ENCODE measurements around the gene PIP5K1B. TPM values are rescaled to one million over a fixed set of nuclear protein-coding genes. Genes with fewer than 3 reads are reported as not detected.
A peak's percentile ranks its signal among the peaks of the same experiment; 100 is the strongest.

Gene PIP5K1B
- total and polyA plus RNA-seq, 2 experiments from 2014 or later, result 1.3 to 2.8 TPM

- Mint-ChIP-seq H3K36me3 (ENCODE audit: low read depth) (no peaks in the 10 kb centered on the region), H3K9me3 (no peaks in the 10 kb centered on the region), H3K4me1 (peaks cover 32% of the 10 kb centered on the region), H3K27ac (0 out of 2 replicates have a peak overlapping the region, but pooled peaks have one; percentile 35), H3K27me3 (ENCODE audit: insufficient read depth, low read depth, poor library complexity) (peaks cover 1% of the 10 kb centered on the region), H3K4me3 (no peak overlapping the region)
- H3K4me2 ChIP-seq, result no peak overlapping the region
- no peak overlapping the region for H3K4me3 ChIP-seq
- H3K4me1 ChIP-seq (ENCODE audit: insufficient read depth), result no peaks in the 10 kb centered on the region
- H3K27ac ChIP-seq (ENCODE audit: low read depth), result no peak overlapping the region
- DNase-seq (ENCODE audit: low spot score) (no peak), ATAC-seq (no peak; the same call in 2 of the 3 replicates)
- no peaks in the 10 kb centered on the region for H4K20me1 ChIP-seq (replicated peaks; ENCODE audit: insufficient read depth)
- H3F3A ChIP-seq (replicated peaks; ENCODE audit: low read depth), result no peaks in the 10 kb centered on the region
- H3K36me3 ChIP-seq (ENCODE audit: insufficient read depth), result no peaks in the 10 kb centered on the region
- no peak overlapping the region for H2AFZ ChIP-seq
- TF ChIP-seq JUNB (IDR thresholded peaks at IDR 0.05; ENCODE audit: unreplicated experiment) (no peak), REST (IDR thresholded peaks at IDR 0.05; ENCODE audit: unreplicated experiment) (no peak), CREB1 (CRISPR knock-in tag; IDR thresholded peaks at IDR 0.05; ENCODE audit: low read depth) (no peak), STAT1 (IDR thresholded peaks at IDR 0.05; ENCODE audit: unreplicated experiment) (no peak), ZNF114 (CRISPR knock-in tag; IDR thresholded peaks at IDR 0.05) (no peak), ZNF331 (CRISPR knock-in tag; IDR thresholded peaks at IDR 0.05; ENCODE audit: low read depth) (no peak), ETS1 (IDR thresholded peaks at IDR 0.05) (no peak), NANOG (IDR thresholded peaks at IDR 0.05; ENCODE audit: borderline replicate concordance) (no peak), CTCF (conservative IDR thresholded peaks at IDR 0.05; ENCODE audit: low read depth in 2 of 2) (no peak)
- H3K9me2 ChIP-seq (ENCODE audit: insufficient read depth), result 0 out of 2 replicates have a peak, but pooled peaks cover 6% of the 10 kb centered on the region
- no peaks in the 10 kb centered on the region for H3K27me3 ChIP-seq (ENCODE audit: insufficient read depth)
- H3K79me2 ChIP-seq (replicated peaks; ENCODE audit: insufficient read depth), result no peaks in the 10 kb centered on the region
These were observed 34.7 kb downstream of the PIP5K1B start for GRCh38 chr9:68739621-68740174.

- Histone ChIP-seq H3K27me3 (ENCODE audit: insufficient read depth) (no peaks in the 10 kb centered on the region), H2AFZ (no peak overlapping the region), H3K9me2 (ENCODE audit: insufficient read depth) (0 out of 2 replicates have a peak, but pooled peaks cover 6% of the 10 kb centered on the region), H3K27ac (ENCODE audit: low read depth) (no peak overlapping the region), H3K79me2 (replicated peaks; ENCODE audit: insufficient read depth) (no peaks in the 10 kb centered on the region), H3K4me1 (ENCODE audit: insufficient read depth) (no peaks in the 10 kb centered on the region), H3K4me2 (no peak overlapping the region), H3K36me3 (ENCODE audit: insufficient read depth) (no peaks in the 10 kb centered on the region), H3K4me3 (no peak overlapping the region), H3F3A (replicated peaks; ENCODE audit: low read depth) (no peaks in the 10 kb centered on the region), H4K20me1 (replicated peaks; ENCODE audit: insufficient read depth) (no peaks in the 10 kb centered on the region)
- H3K4me3 Mint-ChIP-seq, result no peak overlapping the region
- no peak for ATAC-seq
- H3K36me3 Mint-ChIP-seq (ENCODE audit: low read depth), result no peaks in the 10 kb centered on the region
- H3K9me3 Mint-ChIP-seq, result no peaks in the 10 kb centered on the region
- peaks cover 30% of the 10 kb centered on the region for H3K4me1 Mint-ChIP-seq
- H3K27me3 Mint-ChIP-seq (ENCODE audit: insufficient read depth, low read depth, poor library complexity), result no peaks in the 10 kb centered on the region
- H3K27ac Mint-ChIP-seq, result no peak overlapping the region
- DNase-seq (ENCODE audit: low spot score), result no peak
- TF ChIP-seq ZNF114 (CRISPR knock-in tag; IDR thresholded peaks at IDR 0.05) (no peak), ZNF331 (CRISPR knock-in tag; IDR thresholded peaks at IDR 0.05; ENCODE audit: low read depth) (no peak), CTCF (conservative IDR thresholded peaks at IDR 0.05; ENCODE audit: low read depth in 2 of 2) (no peak), STAT1 (IDR thresholded peaks at IDR 0.05; ENCODE audit: unreplicated experiment) (no peak), EZH2 (IDR thresholded peaks at IDR 0.05; ENCODE audit: low read depth, unreplicated experiment) (no peak), REST (IDR thresholded peaks at IDR 0.05; ENCODE audit: unreplicated experiment) (no peak), JUNB (IDR thresholded peaks at IDR 0.05; ENCODE audit: unreplicated experiment) (no peak), EZH2phosphoT487 (IDR thresholded peaks at IDR 0.05; ENCODE audit: unreplicated experiment) (no peak)
These were observed 35.5 kb downstream of the PIP5K1B start for GRCh38 chr9:68740561-68740960.

All from GM23338 (cell line).